AG08395 (cell line): ENCODE data around the gene GMPPA.

Experiments
- DNase-seq: peaks from one replicate; pipeline ENCODE4 v3.0.0; 2012; ENCODE audit warnings: mixed read lengths, low spot score

GMPPA gene

DNA sequence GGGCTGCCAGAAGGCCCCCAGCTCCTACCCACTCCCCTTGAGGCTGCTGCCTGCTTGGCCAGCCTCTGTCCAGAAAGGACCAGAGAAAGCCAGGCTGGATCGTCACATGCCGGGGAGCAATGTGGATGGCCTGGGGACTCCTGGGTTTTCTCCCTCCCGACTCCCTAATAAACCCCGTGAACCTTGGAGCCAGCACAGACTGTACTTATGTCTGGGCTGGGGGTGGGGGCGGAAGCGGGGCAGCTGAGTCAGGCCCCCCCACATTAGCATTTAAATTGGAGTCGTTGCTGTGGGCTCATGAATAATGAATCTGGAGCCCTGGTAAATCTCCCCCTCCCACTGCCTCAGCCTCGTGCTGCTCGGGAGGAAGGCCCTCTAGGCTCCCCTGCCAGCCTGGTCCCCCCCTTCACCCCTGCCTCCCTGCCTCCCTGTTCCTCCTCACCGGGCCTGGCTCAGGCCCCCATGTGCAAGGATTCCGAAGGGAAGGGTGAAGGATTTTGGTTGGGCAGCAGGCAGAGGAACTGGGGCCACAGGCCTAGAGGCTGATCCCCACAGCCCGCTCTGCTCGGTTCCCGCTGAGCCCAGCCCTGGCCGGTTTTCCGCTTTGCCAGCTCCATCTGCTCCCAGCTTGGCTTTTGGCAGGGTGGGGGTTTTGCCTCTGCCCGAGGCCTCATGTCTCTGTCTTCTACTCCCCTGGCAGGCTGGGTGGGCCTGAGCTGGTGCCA is 8.3 kb downstream of the GMPPA start:
- no peak for DNase-seq

DNA sequence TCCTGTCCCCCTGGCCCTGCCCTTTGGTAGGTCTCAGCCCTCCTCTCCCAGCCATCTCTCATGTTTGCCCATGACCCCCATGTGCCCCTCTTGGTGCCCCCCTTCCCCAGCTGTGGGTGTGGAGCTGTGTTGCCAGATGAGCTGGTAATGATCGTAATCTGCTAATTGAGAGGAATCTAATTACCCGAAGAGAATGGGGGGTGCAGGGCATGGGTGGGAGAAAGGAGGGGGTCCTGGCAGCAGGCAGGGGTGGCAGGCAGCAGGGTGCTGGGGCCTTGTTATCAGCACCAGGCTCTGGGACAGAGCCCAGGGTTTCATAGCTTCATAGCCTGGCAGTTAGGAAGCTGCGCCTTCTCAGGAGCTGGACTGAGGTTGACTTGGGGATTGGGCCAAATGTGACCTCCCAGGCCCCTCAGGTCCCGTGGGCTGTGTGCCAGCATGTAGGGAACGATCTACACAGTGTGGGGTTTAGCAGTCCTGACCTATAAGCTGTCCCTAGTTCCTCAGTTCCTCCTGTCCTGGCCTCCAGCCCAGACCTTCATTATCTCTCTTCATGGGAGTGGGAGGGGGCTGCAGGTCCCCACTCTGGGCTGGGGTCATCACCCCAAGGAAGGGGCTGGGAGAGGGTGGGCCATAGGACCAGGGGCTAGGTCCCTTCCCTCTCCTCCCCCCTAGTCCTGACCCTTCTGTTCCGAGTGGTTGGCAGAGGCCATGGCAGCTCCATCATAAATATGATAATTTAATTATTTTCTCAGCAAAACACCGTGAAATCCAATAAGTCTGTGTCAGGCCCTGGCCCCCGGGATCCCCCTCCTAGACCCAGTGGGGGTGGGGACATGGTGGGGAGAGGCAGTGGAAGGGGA is 9.1 kb downstream of the GMPPA start:
- DNase-seq: no peak

DNA sequence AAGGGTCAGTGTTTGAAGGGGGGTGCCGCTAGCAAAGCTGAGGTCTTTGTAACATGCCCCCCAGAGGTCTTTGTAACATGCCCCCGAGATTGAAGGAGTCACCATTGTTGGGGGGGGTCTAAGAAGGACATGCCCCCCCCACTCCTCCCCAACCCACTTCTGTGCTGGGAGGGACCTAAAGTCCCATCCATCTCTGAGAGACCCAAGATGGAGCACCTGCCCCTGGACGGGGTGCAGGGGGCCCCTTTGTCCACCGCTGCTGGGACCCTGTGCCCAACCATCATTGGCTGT is 9.7 kb downstream of the GMPPA start:
- no peak for DNase-seq

DNA sequence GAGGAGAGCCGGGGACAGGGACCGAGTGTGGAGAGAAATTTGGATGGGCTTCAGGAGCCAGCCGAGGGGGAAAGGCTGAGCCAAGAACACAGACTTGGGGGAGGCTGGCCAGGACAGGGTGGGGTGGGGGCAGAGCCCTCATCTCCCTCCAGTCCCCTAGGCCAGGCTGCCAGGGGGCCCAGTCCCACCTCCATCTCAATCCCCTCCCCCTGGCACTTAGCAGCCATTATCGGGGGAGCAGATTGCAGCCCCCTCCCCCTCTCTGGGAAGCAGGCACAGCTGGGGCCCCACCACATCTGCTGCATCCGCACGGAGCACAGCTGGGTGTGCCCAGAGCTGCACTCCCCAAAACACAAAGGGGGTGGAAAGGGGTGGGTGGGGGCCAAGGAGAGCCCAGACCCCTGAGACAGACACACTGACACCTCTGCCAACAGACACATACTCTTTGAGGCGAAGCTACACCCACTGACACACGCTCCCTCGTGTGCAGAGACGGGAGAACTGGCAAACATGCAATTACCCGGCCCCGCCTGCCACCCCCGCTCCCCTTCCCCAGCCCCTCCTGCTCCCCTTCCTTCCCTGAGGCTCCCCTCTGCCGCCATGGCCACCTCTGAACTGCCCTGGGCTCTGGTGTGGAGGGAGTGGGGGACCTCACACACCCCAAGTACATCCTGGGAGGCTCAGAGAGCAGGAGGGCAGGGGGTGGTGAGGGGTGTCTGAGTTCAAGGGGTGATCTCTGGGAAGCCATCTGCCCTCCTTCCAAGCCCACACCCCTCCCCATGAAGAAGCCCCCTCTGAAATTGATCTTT is 10.5 kb downstream of the GMPPA start:
- DNase-seq: no peak

DNA sequence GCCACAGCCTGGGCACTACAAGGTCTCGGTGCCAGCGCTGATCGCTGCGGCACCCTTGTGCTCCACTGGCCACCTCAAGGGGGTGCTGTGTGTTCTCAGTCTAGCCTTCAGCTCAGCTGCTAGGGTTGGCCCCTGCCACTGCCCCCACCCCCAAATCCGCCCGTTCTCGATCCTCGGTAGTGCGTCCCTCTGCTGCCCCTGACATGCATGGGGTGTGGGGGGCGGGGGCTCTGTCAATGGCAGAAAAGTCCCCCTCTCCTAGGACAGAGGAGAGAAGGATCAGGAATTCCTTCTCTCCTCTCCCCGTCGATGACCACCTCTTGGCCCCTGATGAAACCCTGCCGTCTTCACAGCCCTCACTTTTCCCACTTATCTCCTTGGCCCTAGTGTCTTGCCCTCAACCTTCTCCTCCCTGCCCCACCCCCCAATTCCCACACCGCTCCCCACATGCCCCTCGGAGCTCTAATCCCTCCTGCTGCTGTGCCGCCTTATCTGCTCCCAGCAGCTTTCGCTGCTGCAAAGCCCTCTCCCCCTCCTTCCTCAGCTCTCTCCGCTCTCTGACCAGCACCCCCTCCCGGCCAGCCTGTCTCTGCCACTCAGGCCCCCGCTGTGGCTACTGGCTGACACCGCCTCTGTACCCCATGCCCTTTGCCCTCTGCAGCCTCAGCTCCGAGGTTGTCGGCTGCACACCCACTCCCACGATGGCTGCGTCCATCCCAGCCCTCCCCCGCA is 11.3 kb downstream of the GMPPA start:
- DNase-seq: peak; percentile 60

DNA sequence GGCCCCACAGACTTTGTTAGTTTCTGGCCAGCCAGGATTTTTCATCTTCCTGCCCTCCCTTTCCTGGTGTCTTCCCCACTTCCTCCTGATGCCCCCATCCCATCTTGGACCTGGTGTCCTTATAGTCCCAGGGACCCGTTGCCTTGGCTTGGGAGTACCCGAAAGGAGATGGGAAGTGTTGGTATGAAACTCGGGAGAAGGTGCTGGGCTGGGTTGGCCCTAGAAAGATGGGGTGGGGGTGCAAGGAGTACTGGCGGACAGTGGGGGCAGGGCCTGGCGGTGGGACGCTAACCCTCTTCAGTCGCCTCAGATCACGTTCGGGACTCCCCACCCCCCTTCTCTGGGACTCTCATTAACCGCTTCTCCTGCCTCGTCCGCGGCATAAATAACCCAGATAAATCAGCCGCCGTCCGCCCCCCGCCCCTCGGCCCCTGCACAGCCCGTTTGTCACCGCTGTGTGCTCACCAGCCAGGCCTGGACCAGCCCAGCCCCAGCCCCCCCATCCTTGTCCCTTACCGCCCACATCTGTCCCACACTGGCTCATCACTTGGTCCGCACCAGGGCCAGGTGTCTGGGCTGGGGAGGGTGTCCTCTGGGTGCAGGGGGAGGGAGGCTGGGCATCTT is 11.9 kb downstream of the GMPPA start:
- no peak for DNase-seq

DNA sequence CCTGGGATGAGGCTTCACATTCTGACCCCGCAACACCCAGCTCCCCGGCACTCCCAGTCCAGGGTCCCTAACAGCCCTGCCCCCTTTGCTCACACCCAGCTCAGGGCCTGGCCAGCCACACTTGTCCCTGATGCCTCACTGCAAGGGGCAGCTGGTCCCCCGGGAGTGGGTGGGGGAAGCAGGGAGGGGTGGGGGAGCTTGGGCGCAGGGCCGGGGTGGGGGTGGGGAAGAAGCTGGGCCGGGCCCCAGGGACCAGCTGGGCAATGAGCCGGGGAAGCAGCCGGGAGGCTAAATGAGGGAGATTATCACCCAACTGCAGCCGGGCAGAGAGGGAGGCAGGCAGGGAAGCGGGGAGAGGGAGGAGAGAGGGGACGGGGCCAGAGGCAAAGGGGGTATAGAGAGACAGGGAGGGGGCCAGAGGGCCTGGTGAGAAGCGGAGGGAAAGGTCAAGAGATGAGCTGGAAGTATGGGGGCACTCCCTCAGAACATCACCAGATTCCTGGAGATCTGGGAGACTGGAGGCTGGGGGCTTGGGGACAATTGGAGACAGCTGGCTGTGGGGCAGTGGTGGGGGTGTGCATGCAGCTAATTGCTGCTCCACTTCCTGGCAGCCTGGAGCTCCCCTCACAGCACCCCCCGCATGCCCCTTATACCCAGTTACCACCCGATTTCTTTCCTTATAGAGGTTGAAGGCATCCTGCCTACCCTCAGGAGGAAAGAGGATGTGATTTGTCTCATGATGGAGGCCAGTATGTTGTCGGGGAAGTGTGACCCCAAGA is 13.0 kb downstream of the GMPPA start:
- no peak for DNase-seq

DNA sequence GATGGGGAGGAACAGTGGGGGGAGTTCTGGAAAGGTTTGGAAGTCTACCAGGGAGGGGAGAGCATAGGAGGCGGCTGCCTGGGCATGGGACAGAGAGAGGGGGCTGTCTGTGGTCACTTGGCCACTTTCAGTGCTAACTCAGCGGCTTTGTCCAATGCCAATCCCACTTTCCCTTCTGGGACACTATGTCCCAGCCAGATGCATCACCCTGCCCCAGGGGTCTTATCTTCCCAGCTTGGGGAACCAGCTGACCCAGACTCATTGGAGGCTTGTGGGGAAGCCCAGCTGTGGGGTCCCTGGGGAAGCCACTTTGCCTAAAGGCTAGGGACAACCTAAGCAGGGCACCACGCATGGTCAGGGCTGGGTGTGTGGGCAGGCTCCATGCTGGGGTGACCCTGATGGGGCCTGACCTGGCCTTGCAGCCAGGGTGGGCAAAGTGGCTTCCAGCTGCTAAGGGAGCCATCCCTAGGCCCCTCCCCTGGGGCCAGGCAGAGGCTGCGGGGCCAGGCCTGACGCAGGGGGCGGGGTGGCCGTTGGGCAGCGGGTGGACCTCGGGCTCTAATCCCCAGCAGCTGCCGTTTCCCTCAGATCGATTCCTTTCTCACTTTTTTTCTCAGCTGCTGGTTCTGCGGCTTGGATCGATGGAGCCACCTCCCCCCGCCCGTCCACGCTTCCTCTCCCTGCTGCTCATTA is 14.0 kb downstream of the GMPPA start:
- no peak for DNase-seq

DNA sequence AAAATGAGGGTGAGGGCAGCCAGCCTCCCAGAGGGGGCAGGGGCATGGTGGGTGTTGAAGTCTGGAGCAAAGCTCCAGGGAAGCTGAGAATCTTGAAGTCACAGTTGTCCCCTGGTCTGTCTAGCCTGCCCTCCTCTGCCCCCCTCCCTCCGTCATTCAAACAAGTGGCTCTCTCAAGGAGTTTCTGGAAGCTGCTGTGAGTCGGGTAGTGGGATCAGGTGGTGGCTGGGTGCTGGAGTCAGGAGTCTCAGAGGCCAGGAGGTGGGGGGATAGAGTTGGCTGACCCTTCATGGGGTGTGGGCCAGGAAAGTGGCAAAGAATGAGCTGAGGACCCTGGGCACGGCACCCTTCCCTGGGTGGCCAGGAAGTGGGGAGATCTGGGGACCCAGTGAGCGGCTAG is 15.1 kb downstream of the GMPPA start:
- DNase-seq: no peak

DNA sequence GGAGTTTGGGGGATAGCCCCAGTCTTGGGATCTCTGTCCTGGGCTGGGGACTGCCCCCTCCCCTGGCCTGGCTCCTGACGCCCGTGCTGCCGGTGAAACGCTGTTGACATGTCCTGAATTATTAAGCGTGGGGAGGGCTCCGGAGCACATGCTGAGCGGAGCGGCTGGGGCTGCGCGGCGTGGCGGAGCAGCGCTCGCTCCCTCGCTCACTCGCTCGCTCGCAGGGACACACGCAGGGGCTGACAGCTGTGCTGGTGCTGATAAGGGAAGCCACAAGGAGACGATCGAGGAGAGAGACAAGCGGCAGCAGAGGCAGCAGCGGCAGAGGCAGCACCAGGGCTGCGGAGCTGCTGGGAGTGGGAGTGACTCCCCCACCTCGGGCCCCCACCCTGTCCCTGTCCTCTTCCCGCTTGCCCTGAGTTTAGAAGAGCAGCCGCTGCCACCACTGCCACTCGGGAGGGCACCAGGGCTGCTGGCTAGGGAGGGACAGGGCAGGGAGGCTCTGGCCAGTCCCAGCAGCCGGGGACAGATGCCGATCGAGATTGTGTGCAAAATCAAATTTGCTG is 15.6 kb downstream of the GMPPA start, which contains the start of gene ASIC4:
Gene ASIC4 (plus strand): TSS at position 287 of the 566 bp plus-strand sequence. CDS start 243 bp downstream, at position 530.
- peak; percentile 31 for DNase-seq

DNA sequence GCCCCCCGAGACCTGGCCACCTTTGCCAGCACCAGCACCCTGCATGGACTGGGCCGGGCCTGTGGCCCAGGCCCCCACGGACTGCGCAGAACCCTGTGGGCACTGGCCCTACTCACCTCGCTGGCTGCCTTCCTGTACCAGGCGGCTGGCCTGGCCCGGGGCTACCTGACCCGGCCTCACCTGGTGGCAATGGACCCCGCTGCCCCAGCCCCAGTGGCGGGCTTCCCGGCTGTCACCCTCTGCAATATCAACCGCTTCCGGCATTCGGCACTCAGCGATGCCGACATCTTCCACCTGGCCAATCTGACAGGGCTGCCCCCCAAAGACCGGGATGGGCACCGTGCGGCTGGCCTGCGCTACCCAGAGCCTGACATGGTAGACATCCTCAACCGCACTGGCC is 16.1 kb downstream of the GMPPA start:
- DNase-seq: no peak

DNA sequence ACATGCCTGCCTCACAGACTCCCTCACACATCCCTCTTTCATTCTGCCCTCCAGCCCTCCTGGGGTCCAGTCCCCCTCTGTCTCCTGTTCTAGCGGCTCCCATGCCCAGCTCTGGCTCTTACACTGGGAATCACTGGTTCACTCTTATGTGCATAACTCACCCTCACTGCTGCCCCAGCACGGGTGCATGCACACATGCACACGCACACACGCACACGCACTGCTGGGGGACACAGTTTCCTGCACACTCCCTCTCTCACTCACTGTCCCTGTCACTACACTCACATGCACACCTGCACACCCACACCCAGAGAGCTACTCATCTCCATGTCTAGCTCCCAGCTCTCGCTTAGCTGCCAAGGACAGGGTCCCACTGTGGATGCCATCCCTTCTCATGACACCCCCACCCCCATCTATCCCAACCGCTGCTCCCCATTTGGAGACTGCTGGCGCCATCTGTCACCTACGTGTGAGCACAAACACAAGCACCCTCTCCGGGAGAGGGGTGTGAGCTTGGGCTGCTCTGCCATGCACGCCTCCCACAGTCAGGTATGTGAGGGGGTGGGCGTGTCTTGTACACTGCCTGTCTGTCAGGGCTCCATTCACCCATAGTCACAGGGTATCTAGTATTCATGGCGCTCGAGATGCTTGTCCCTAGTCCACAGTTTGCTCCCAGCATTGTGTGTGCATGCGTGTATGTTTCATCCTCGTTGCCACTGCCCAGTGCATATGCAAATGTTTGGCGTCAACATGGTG is 17.4 kb downstream of the GMPPA start:
- DNase-seq: no peak

DNA sequence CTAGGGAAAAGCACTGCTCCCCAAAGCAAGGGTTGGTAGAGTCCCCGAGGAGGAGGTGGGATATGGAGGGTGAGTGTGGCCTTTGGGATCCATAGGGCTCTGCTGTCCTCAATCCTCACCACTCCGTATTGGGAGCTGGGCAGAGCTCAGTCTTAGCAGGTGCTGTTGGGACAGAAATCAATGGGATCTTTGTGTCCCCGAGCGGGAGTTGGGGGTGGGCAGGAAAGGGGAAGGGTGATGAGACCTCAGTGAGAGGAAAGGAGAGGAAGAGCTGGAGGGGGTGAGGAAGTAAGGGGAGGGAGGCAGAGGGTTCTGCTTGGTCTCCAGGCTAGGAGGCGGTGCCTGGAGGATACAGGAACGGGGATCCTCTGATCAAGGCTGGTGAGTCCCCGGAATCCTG is 18.2 kb downstream of the GMPPA start:
- no peak for DNase-seq

DNA sequence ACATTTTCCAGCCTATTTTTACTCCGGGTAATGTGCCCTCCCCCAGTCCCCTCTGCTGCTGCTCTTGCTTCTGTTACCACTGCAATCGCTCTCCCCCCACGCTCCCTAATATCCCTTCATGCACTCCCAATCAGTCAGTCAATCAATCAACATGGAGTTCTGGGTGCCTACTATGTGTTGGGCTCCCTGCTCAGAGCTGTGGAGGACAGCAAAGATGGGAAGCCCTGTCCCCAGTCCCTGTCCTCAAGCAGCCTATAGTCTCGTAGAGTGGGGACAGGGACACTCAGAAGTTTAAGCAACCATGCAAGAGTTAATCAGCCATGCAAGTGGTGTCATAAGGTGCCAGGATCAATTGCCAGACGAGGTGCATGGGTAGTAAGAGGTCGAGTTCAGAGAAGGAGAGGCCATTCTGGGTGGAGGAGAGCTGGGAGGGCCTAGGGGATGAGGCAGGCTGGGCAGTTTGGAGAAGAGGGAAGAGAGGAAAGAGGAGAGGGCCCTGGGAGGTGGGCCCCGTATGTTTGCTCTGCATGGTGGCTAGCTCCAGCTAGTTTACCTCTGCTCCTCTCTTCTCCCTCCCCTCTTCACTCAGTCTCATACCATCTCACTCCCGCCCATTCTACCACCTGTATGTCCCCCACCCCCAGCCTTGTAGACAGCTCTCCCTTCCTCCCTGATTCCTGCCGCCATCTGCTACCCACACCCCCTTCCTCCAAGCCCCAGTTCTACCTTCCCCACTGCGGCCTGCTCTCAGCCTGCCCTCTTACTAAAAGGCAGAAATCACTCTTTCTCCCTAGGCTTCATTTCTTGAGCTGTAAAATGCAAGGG is 19.5 kb downstream of the GMPPA start:
- DNase-seq: no peak

DNA sequence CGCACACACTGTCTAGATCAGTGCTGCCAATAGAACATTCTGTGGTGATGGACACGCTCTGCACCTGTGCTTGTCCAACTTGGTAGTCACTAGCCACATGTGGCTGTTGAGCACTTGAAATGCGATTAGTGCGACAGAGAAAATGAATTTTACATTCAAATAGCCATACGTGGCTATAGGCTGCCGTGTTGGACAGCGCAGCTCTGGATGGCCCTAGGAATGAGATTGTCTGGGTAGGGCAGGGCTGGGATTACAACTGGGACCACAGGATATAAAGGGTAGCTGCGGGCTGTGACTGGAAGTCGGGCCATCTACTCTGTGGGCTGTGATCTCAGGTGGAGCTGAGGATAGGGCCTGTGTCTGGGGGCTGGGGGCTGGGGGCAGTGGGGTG is 20.8 kb downstream of the GMPPA start:
- no peak for DNase-seq

DNA sequence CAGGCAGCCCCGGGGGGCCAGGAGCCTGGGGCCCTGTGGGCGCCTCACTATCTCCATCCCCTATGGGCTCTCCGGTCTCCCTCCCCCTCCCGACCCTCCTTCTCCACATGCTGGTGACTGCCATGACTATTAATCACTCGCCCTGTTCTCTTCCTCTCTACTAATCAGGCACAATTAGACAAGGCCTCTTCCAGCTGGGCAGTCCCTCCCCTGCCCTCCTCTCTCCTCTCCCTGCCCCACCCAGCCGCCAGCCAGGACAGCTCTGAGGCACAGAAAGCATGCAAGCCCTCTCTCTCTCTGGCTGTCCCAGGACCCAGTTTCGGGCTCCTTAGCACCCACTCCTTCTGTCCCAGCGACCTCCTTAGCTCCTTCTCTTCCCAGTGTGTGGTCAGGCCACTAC is 21.4 kb downstream of the GMPPA start:
- no peak for DNase-seq

DNA sequence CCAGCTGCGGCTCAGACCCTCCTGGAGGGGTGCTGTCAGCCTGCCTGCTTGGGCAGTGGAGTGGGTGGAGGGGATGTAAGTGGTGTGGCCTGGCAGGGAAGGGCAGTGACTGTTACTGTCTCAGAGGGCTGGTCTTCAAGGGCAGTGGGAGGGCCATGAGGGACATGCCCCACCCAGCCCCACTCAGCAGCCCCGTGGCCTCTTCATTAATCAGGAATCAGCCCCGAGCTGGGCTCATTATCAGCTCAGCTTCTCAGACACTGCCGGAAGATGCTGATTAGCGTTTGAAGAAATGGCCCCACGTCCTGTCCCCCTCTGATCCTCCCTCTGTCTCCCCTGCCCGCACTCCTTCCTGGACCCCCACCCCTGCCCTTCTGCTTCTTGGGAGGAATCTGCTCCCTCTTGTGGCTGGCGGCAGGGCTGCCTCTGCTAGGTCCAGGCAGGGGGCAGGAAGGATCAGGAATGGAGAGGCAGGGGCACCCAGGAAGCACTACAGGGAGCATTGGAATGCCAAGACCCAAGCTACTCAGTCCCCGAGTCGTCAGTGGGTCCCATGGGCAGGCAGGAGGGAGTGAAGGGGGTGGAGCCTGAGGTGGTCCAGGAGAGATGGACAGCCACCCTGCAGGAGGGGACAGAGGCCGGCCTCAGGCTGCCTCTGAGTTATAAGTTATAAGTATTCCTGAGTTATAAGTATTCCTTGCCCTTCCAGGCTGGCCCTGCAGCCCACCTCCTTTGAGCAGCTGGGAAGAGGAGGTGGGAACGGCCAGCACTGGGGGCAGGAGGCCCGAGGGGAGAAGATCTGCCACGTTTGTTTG is 22.6 kb downstream of the GMPPA start:
- peak; percentile 85 for DNase-seq
